ENCODE data around the gene KRT15. TPM values are rescaled to one million over a fixed set of nuclear protein-coding genes. Genes with fewer than 3 reads are reported as not detected.

KRT15 gene
- total RNA-seq, 2 donors from 2014 or later, result not detected

DNA sequence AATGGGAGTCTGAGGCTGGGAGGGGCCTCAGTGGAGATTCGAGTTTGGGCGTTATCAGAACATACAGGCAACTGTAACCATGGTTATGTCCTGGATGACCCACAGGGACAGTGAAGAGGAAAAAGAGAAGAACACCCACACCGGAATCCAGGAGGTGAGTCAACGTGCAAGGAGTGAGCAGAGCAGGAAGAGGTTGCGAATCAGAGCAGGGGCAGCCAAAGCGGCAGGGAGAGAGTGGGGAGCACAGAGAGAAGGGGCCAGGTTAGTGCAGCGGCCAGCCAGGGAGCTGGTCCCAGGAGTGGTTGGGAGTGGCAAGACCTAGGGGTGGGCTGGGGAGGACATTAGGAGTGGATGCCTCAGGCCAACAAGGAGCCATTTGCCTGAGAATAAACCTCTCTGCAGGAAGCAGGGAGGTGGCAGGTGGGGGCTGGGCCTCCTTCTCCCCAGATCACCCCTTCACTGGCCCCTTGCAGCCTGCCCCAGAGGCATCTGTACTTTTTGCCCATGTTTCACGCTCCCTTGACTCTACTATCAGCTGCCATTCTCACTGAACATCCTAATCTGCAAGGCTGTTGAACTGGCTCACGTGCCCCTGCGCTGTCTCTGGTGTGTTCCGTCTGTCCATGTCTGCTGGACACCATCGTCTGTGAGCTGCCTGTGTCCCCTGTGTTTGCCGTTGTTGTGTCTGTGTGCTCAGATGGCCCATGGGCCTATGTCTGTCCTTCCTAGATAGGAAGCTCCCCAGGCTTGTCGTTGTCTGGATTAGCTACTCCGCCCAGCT lies 18.4 kb downstream of the KRT15 start:
- peaks cover 13% of the 10 kb centered on the region for H3K27me3 Mint-ChIP-seq (ENCODE audit: low read depth)
- peaks cover 8% of the 10 kb centered on the region for H3K4me1 Mint-ChIP-seq (ENCODE audit: low read depth)
- ATAC-seq (replicated peaks in 1 of 2) (no peak), DNase-seq (no peak)
- no peak overlapping the region for H3K4me3 Mint-ChIP-seq
- H3K9me3 Mint-ChIP-seq, result no peaks in the 10 kb centered on the region
- H3K36me3 Mint-ChIP-seq (ENCODE audit: insufficient read depth in 2 of 2), result no peaks in the 10 kb centered on the region
- H3K27ac Mint-ChIP-seq, result no peak overlapping the region

DNA sequence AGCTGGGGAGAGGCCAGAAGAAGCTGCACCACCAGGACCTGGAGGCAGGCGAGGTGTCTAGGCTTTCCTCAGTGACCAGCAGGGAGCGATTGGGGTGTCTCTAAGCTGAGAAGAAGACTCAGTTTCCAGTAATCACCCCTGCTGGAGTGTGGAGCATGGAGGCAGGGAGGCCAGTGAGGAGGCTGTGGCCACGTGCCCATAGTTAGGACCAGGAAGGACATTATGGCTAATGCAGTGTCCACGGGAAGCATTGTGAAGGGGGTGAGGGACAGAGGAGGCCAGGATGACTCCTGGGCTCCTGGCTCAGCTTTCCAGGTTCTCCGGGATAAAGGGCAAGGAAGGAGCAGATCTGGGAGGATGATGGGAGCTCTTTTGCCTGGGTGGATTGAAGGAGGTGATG lies 19.0 kb downstream of the KRT15 start:
- no peak for ATAC-seq (replicated peaks in 1 of 2)
- H3K27me3 Mint-ChIP-seq (ENCODE audit: low read depth), result peaks cover 13% of the 10 kb centered on the region
- no peak overlapping the region for H3K27ac Mint-ChIP-seq
- no peak overlapping the region for H3K4me3 Mint-ChIP-seq
- peaks cover 8% of the 10 kb centered on the region for H3K4me1 Mint-ChIP-seq (ENCODE audit: low read depth)
- no peaks in the 10 kb centered on the region for H3K9me3 Mint-ChIP-seq
- H3K36me3 Mint-ChIP-seq (ENCODE audit: insufficient read depth in 2 of 2), result no peaks in the 10 kb centered on the region
- DNase-seq, result no peak

DNA sequence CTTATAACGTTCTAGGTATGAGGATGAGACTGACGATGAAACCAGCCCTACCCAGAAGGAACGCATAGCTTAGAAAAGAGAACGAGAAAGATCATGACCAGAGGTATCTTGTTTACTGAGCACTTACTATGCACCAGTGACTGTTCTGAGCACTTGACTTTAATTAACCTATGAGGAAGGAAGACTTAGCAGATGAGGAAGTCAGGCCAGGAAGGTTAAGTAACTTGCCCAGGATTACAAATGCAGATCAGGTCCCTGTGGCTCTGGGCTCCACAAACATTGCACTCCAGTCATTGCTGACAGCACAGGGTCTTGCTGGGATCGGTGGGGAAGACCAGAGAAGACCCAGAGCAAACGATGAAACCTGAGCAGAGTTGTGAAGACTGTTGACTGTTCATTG lies 20.4 kb downstream of the KRT15 start:
- Mint-ChIP-seq H3K27me3 (ENCODE audit: low read depth) (peaks cover 13% of the 10 kb centered on the region), H3K36me3 (ENCODE audit: insufficient read depth in 2 of 2) (no peaks in the 10 kb centered on the region), H3K9me3 (no peaks in the 10 kb centered on the region), H3K4me1 (ENCODE audit: low read depth) (peaks cover 8% of the 10 kb centered on the region), H3K4me3 (no peak overlapping the region), H3K27ac (no peak overlapping the region)
- DNase-seq (no peak), ATAC-seq (replicated peaks in 1 of 2) (no peak)

DNA sequence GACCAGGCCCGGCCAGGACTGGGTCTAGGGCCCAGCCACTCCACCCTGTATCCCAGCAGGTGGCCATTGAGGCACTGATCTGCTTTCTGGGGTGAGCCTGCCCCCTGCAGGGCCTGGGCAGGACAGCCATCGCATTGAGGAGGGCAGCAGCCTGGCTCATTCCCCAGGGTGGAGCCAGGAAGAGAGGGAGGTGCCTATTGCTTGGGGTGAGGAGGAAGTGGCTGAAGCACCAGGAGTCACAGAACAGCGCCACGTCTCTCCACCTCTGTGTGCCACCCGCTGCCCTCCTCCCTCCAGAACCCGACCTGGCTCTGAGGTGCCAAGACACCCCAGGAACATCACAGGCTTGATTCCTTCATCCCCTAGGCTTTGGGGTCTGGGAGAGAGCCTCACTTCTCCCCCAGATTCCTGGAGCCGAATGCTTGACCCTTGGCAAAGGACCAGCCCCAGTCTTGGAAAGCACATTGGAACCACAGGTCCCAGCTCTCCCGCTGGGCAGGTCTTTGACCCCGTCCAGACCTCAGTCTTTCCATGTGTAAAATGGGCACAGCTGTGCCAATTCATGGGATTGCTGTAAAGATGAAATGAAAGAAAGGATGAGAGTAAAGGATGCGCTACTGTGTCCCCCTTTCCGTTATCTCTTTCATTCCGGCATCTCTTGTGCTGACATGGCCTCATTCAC lies 21.7 kb downstream of the KRT15 start:
- peaks cover 8% of the 10 kb centered on the region for H3K4me1 Mint-ChIP-seq (ENCODE audit: low read depth)
- H3K27ac Mint-ChIP-seq, result no peak overlapping the region
- peaks cover 13% of the 10 kb centered on the region for H3K27me3 Mint-ChIP-seq (ENCODE audit: low read depth)
- DNase-seq, result peak; percentile 79 to 80
- H3K36me3 Mint-ChIP-seq (ENCODE audit: insufficient read depth in 2 of 2), result no peaks in the 10 kb centered on the region
- H3K4me3 Mint-ChIP-seq, result peak overlapping the region; percentile 6 to 22
- no peaks in the 10 kb centered on the region for H3K9me3 Mint-ChIP-seq
- peak; percentile 98 for ATAC-seq (replicated peaks in 1 of 2)

DNA sequence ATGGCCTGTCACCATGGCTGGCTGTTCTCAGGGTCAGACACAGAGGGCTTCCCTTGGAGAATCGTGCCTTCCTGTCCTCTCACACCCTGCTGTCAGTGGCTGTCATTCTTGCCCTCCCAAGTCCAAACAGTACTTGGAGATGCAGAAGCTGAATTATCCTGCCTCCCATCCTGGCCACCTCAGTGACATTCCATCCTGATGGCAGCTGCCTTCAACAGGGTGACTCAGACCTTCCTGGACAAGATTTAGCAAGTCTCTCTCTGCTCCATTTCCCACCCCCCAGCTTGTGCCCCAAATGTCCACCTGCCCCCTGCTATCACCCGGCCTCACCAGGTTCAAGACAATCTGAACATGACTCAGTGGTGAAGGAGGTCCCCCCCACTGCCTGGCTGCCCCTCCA lies 24.2 kb downstream of the KRT15 start:
- ATAC-seq (replicated peaks in 1 of 2) (no peak), DNase-seq (no peak)
- Mint-ChIP-seq H3K4me1 (ENCODE audit: low read depth) (no peaks in the 10 kb centered on the region), H3K4me3 (no peak overlapping the region), H3K27ac (no peak overlapping the region), H3K36me3 (ENCODE audit: insufficient read depth in 2 of 2) (no peaks in the 10 kb centered on the region), H3K9me3 (no peaks in the 10 kb centered on the region), H3K27me3 (ENCODE audit: low read depth) (peaks cover 13% of the 10 kb centered on the region)

DNA sequence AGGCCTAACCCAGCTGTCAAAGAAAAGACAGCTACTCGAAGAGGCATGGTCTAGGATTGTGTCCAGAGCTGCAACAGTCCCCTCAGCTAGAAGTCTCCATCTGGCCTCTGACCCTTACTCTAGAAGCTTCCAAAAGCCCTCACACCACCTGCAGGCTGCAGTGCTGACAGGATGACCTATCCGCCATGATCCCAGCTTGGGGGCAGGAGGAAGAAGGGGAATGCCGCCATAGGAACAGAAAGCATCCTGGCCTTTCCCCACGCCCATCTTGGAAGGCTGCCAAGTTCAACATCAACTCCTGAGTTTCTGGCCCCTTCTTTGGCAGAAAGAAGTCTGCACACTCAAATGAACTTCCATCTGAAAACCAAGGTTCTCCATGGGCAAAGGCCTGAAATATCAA lies 25.9 kb downstream of the KRT15 start:
- no peaks in the 10 kb centered on the region for H3K9me3 Mint-ChIP-seq
- H3K27ac Mint-ChIP-seq, result no peak overlapping the region
- no peak overlapping the region for H3K4me3 Mint-ChIP-seq
- ATAC-seq (replicated peaks in 1 of 2) (no peak), DNase-seq (no peak)
- H3K27me3 Mint-ChIP-seq (ENCODE audit: low read depth), result no peaks in the 10 kb centered on the region
- no peaks in the 10 kb centered on the region for H3K4me1 Mint-ChIP-seq (ENCODE audit: low read depth)
- no peaks in the 10 kb centered on the region for H3K36me3 Mint-ChIP-seq (ENCODE audit: insufficient read depth in 2 of 2)

DNA sequence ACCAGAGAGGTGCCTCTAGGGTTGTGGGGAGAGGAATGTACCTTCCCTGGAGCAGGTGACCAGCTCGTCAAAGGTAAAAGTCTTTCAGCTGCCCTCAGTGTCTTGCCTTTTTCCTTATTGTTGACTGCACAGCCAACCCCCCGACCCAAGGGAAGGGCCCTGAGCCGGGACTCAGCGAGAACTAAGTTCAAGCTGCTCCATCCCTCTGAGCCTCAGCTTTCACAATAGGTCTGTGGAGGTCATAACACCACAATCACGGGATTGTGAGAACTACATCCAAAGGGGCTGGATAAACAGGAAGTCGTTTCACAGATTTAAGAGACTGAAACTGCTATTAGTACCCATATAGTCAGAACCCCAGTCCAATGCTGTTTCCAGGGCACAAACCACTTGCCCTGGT lies 26.3 kb downstream of the KRT15 start:
- no peaks in the 10 kb centered on the region for H3K4me1 Mint-ChIP-seq (ENCODE audit: low read depth)
- no peak for DNase-seq
- H3K9me3 Mint-ChIP-seq, result no peaks in the 10 kb centered on the region
- no peak for ATAC-seq (replicated peaks in 1 of 2)
- H3K36me3 Mint-ChIP-seq (ENCODE audit: insufficient read depth in 2 of 2), result no peaks in the 10 kb centered on the region
- H3K4me3 Mint-ChIP-seq, result no peak overlapping the region
- no peaks in the 10 kb centered on the region for H3K27me3 Mint-ChIP-seq (ENCODE audit: low read depth)
- no peak overlapping the region for H3K27ac Mint-ChIP-seq

DNA sequence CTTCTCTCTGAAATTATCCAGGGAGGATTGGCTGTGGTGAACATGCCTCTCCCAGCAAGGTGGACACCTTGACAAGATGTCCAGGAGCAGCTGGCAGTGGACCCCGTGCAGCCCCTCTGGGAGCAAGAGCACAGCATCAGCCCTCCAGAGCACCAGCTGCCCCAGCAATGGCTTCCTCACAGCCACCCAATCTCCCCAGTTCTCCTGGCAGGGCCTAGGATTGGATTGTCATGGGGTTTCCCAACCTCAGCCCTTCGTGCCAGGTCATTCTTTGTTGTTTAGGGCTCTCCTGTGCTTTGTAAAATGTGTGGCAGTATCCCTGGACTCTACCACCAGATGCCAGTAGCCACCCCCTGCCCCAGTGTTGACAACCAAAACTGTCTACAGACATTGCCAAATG lies 27.2 kb downstream of the KRT15 start:
- H3K4me3 Mint-ChIP-seq, result no peak overlapping the region
- ATAC-seq (replicated peaks in 1 of 2) (no peak), DNase-seq (no peak)
- no peaks in the 10 kb centered on the region for H3K27me3 Mint-ChIP-seq (ENCODE audit: low read depth)
- H3K9me3 Mint-ChIP-seq, result no peaks in the 10 kb centered on the region
- H3K36me3 Mint-ChIP-seq (ENCODE audit: insufficient read depth in 2 of 2), result no peaks in the 10 kb centered on the region
- H3K4me1 Mint-ChIP-seq (ENCODE audit: low read depth), result no peaks in the 10 kb centered on the region
- H3K27ac Mint-ChIP-seq, result no peak overlapping the region

DNA sequence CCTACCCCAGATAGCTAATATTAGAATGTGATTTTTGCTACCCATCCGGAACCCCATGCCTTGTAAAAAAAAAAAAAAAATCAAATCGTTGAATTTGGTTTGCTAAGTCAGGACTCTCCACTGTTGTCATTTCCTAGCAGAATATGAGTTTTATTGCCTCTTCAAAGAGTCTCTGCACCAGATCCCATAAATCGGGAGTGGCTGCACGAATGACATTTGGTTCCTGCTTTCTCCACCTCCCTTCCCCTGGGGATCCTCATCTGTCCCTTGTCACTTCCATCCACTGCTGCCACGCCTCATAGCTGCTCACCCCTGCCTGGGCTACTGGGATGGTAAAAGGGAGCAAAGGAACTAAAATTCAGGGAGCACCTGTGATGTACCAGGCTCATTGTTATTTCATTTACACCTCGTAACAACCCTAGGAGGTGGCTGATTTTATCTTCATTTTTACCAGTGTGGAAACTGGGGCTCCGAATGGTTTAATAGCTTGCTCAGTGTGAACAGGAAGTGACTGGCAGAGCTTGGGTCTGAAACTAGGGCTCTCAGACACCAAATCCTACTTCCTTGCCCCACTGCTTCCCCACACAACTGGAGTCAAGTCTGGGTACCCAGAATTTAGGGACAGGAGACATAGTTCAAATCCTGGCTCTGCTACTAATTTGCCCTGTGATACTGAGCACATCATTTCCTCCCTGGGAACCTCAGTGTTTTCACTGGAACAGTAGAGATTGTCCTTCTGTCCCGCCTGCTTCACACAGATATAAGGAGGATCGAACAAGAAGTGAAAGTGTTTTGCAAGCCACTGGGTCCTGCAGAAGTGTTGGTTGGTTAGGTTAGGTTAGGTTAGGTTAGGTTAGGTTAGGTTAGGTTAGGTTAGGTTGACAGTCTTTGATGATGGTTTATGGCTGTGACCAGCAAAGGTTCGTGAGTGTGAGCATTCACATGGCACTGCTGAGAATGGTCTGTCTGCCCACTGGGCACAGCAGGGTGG lies 28.4 kb downstream of the KRT15 start:
- DNase-seq (no peak), ATAC-seq (replicated peaks in 1 of 2) (no peak)
- Mint-ChIP-seq H3K27ac (no peak overlapping the region), H3K4me3 (no peak overlapping the region), H3K27me3 (ENCODE audit: low read depth) (no peaks in the 10 kb centered on the region), H3K36me3 (ENCODE audit: insufficient read depth in 2 of 2) (no peaks in the 10 kb centered on the region), H3K9me3 (no peaks in the 10 kb centered on the region), H3K4me1 (ENCODE audit: low read depth) (no peaks in the 10 kb centered on the region)

DNA sequence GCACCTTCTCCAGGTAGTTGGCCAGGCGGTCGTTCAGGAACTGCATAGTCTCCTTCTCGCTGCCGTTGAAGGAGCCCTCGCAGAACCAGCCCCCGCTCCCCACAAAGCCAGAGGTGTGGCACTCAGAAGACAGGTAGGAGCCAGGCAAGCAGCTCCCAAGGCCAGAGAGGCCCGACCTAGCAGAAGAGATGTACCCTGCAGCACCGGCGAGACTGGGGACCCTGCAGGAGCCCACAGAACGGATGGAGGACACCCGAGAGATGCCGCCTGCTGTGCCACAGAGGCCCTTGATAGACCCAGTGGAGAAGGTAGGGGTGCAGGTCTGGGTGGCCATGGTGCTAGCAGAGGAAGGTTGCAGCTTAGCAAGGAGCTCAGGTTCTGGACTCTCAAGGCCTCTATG lies 29.2 kb downstream of the KRT15 start, which contains the start of gene KRT36:
Gene KRT36, minus strand, starts transcription at position 380 of the 400 bp plus-strand sequence. Its CDS starts 46 bp downstream, at position 334.
- Mint-ChIP-seq H3K4me1 (ENCODE audit: low read depth) (no peaks in the 10 kb centered on the region), H3K36me3 (ENCODE audit: insufficient read depth in 2 of 2) (no peaks in the 10 kb centered on the region), H3K27me3 (ENCODE audit: low read depth) (no peaks in the 10 kb centered on the region), H3K27ac (no peak within 1 kb of the TSS), H3K4me3 (no peak within 1 kb of the TSS), H3K9me3 (no peaks in the 10 kb centered on the region)
- no peak for DNase-seq
- no peak for ATAC-seq (replicated peaks in 1 of 2)

DNA sequence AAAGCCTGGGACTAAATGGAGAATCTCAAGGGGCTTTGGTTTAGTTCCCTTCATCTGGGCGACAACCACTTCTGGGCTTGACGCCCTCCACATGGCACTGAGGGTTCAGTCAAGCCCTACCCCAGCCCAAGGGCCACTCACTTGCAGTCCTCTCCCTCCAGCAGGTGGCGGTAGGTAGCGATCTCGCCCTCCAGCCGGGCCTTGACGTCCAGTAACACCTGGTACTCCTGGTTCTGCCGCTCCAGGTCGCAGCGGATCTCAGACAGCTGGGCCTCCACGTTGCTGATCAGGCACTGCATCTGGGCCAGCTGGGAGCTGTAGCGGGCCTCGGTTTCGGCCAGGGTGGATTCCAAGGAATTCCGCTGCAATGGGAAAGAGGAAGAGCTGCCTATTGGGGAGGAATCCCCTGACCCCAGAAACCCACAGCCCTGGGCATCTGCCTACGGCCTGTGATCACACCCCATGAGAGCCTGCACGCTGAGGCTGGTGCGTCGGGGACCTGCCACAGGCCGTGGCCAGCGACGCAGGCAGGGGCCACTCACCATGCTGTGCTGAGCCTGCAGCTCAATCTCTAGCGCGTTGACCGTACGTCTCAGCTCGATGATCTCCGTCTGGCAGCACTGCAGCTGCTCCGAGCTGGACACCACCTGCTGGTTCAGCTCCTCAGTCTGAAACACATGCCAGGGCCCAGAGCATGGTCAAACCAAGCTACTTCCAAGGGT lies 31.7 kb downstream of the KRT15 start:
- Mint-ChIP-seq H3K27me3 (ENCODE audit: low read depth) (no peaks in the 10 kb centered on the region), H3K27ac (no peak overlapping the region), H3K4me3 (no peak overlapping the region), H3K36me3 (ENCODE audit: insufficient read depth in 2 of 2) (no peaks in the 10 kb centered on the region), H3K9me3 (no peaks in the 10 kb centered on the region), H3K4me1 (ENCODE audit: low read depth) (no peaks in the 10 kb centered on the region)
- ATAC-seq (replicated peaks in 1 of 2) (no peak), DNase-seq (peak; percentile 52 to 53)

DNA sequence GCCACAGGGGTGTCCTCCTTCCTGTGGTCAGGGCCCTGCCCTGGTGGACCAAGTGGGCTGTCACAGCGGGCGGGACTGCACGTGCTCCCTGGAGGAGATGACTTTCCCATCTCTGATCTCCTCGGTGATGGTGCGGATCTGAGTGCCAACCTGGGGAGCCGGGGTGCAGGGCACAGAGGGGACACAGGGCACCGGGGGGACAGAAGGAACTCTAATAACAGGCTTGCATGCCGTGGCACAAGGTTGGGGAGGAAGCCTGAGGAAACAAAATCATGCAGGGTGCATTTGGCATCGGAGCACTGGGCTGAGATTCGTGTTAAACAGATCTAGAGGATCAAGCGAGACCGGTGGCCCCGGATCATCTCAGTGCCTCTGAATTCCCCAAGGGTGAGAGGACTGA lies 32.4 kb downstream of the KRT15 start:
- no peaks in the 10 kb centered on the region for H3K4me1 Mint-ChIP-seq (ENCODE audit: low read depth)
- no peaks in the 10 kb centered on the region for H3K9me3 Mint-ChIP-seq
- no peaks in the 10 kb centered on the region for H3K27me3 Mint-ChIP-seq (ENCODE audit: low read depth)
- ATAC-seq (replicated peaks in 1 of 2) (no peak), DNase-seq (no peak)
- H3K36me3 Mint-ChIP-seq (ENCODE audit: insufficient read depth in 2 of 2), result no peaks in the 10 kb centered on the region
- H3K4me3 Mint-ChIP-seq, result no peak overlapping the region
- no peak overlapping the region for H3K27ac Mint-ChIP-seq
